GM12878 (cell line): Measurements from ENCODE around the gene C11orf97. TPM values are rescaled to one million over a fixed set of nuclear protein-coding genes. Genes with fewer than 3 reads are reported as not detected.

Experiments used
- ATF2 ChIP-seq: IDR thresholded peaks from 2 replicates; pipeline ENCODE4 v1.6.1; 2012; ENCODE audit warnings: low read length, inconsistent platforms
- CBFB ChIP-seq: IDR thresholded peaks from 2 replicates; pipeline ENCODE4 v1.6.1; 2016; ENCODE audit warnings: antibody characterized with exemption, low read depth
- CHD1 ChIP-seq: IDR thresholded peaks from 2 replicates; pipeline ENCODE4 v1.6.1; 2012; ENCODE audit warnings: low read depth, low read length, improper control_type of control experiment
- CREM ChIP-seq: IDR thresholded peaks from 2 replicates; pipeline ENCODE4 v1.6.1; 2014; ENCODE audit warnings: antibody characterized with exemption, low read depth
- GATAD2B ChIP-seq: fragments of 450-650 bp; conservative IDR thresholded peaks from 2 replicates; pipeline ENCODE4 v1.6.1; 2017; ENCODE audit warnings: low read depth, mild to moderate bottlenecking, moderate library complexity
- IRF3 ChIP-seq: fragments of 450-650 bp; IDR thresholded peaks from 2 replicates; pipeline ENCODE4 v1.6.1; 2014; ENCODE audit warnings: mild to moderate bottlenecking
- IRF4 ChIP-seq: IDR thresholded peaks from 2 replicates; pipeline ENCODE4 v1.6.1; 2011; ENCODE audit warnings: low read depth, low read length
- NR2C2 ChIP-seq: IDR thresholded peaks from 2 replicates; pipeline ENCODE4 v1.6.1; 2011; ENCODE audit warnings: borderline replicate concordance, low read depth; ENCODE audit not compliant: control insufficient read depth, insufficient read length
- NR2F1 ChIP-seq: fragments of 450-650 bp; conservative IDR thresholded peaks from 2 replicates; pipeline ENCODE4 v1.6.1; 2017; ENCODE audit warnings: mild to moderate bottlenecking
- SIN3A ChIP-seq: IDR thresholded peaks from 2 replicates; pipeline ENCODE4 v1.6.1; 2012; ENCODE audit warnings: low read depth, low read length, improper control_type of control experiment
- SP1 ChIP-seq: IDR thresholded peaks from one replicate; pipeline ENCODE4 v1.6.1; 2011; ENCODE audit warnings: low read depth, low read length
- TCF7 ChIP-seq: IDR thresholded peaks from 2 replicates; pipeline ENCODE4 v1.6.1; 2014; ENCODE audit warnings: antibody characterized with exemption, borderline replicate concordance
- ZNF622 ChIP-seq: fragments of 450-650 bp; IDR thresholded peaks from 2 replicates; pipeline ENCODE4 v1.6.1; 2017; ENCODE audit warnings: mild to moderate bottlenecking, inconsistent platforms
- polyA plus RNA-seq, 11 experiments: library from polyadenylated mRNA; depleted of rRNA in 4 of 11; unstranded in 6 of 11; stranded (reverse) in 5 of 11; fragments of >200 nt; fragmentation: Nextera tagmentation in 4 of 11; fragmentation: Illumina TruSeq in 1 of 11; extraction: Ambion mirVana in 4 of 11; extraction: Trizol in 1 of 11; gene quantifications; 1 replicate in 1 of 11; 2 replicates in 10 of 11; pipeline versions ENCODE4 v1.2.1 to v1.2.3, GENCODE V29; 2011 to 2016; ENCODE audit warnings: inconsistent platforms in 2 of 11, missing spikeins in 2 of 11, low read depth in 1 of 11
- total RNA-seq, 4 experiments: library from RNA; depleted of rRNA in 3 of 4; stranded (reverse); fragments of >200 nt in 3 of 4; fragmentation: Illumina TruSeq in 1 of 4; extraction: Trizol in 1 of 4; gene quantifications; 2 replicates each; pipeline versions ENCODE4 v1.2.1 to v1.2.3, GENCODE V29; 2013 to 2021
- TF ChIP-seq, protein P1 (sequence below): fragments of 450-650 bp; IDR thresholded peaks from 2 replicates; pipeline ENCODE4 v1.6.1; 2017; ENCODE audit warnings: low read depth, mild to moderate bottlenecking, moderate library complexity
- TF ChIP-seq, protein P2 (sequence below): IDR thresholded peaks from 2 replicates; pipeline ENCODE4 v1.6.1; 2012; ENCODE audit warnings: low read depth, low read length, improper control_type of control experiment

C11orf97 gene
- total and polyA plus RNA-seq, 10 of the 15 experiments (the other 5 are each of a cell fraction or from before 2014, with no cell fraction given), result not detected

- TF ChIP-seq IRF3 (no peak), ATF2 (peak; percentile 97), SP1 (peak; percentile 60), NR2F1 (peak; percentile 18; the same call in 1 of the 2 replicates), TCF7 (peak; percentile 13; the same call in 1 of the 2 replicates), CREM (peak; percentile 80), SIN3A (no peak), NR2C2 (no peak), GATAD2B (no peak; the same call in 1 of the 2 replicates), IRF4 (peak; percentile 49; the same call in 1 of the 2 replicates), CHD1 (no peak), CBFB (peak; percentile 98), ZNF622 (no peak)
- TF ChIP-seq, protein P1, sequence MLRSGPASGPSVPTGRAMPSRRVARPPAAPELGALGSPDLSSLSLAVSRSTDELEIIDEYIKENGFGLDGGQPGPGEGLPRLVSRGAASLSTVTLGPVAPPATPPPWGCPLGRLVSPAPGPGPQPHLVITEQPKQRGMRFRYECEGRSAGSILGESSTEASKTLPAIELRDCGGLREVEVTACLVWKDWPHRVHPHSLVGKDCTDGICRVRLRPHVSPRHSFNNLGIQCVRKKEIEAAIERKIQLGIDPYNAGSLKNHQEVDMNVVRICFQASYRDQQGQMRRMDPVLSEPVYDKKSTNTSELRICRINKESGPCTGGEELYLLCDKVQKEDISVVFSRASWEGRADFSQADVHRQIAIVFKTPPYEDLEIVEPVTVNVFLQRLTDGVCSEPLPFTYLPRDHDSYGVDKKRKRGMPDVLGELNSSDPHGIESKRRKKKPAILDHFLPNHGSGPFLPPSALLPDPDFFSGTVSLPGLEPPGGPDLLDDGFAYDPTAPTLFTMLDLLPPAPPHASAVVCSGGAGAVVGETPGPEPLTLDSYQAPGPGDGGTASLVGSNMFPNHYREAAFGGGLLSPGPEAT, result peak; percentile 86
- TF ChIP-seq, protein P2, sequence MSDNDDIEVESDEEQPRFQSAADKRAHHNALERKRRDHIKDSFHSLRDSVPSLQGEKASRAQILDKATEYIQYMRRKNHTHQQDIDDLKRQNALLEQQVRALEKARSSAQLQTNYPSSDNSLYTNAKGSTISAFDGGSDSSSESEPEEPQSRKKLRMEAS, result no peak
Measured at GRCh38 chr11:94472916-94473799, 39.1 kb upstream of the C11orf97 start (continued).
